GM23248 (cell line): ENCODE data around the gene GOLT1A. TPM values are rescaled to one million over a fixed set of nuclear protein-coding genes. Genes with fewer than 3 reads are reported as not detected.

Source experiments
- DNase-seq: peaks from one replicate; pipeline ENCODE4 v3.0.0-alpha.2; 2015
- H2AFZ ChIP-seq: fragments of 200-600 bp; sonication (generic); 2 replicates; pipeline ENCODE4 v1.6.1; 2016; ENCODE audit warnings: antibody characterized with exemption
- H3F3A ChIP-seq: fragments of 200-600 bp; sonication (generic); 2 replicates; pipeline ENCODE4 v1.6.1; 2016; ENCODE audit warnings: mild to moderate bottlenecking, antibody characterized with exemption, mixed run types; ENCODE audit not compliant: insufficient read depth
- H3K27ac ChIP-seq: fragments of 200-600 bp; sonication (generic); 2 replicates; pipeline ENCODE4 v1.5.1; 2016; ENCODE audit warnings: mild to moderate bottlenecking
- H3K27me3 ChIP-seq: fragments of 200-600 bp; sonication (generic); replicated peaks from 2 replicates; pipeline ENCODE4 v1.6.1; 2016; ENCODE audit warnings: mild to moderate bottlenecking; ENCODE audit not compliant: insufficient read depth
- H3K36me3 ChIP-seq: fragments of 200-600 bp; sonication (generic); 2 replicates; pipeline ENCODE4 v1.6.1; 2016; ENCODE audit warnings: low read depth, mild to moderate bottlenecking
- H3K4me1 ChIP-seq: fragments of 200-600 bp; sonication (generic); 2 replicates; pipeline ENCODE4 v1.6.1; 2016; ENCODE audit warnings: mild to moderate bottlenecking; ENCODE audit not compliant: insufficient read depth
- H3K4me2 ChIP-seq: fragments of 200-600 bp; sonication (generic); one replicate; pipeline ENCODE4 v1.6.1; 2016; ENCODE audit warnings: mild to moderate bottlenecking; ENCODE audit not compliant: unreplicated experiment
- H3K4me3 ChIP-seq: fragments of 200-600 bp; sonication (generic); 2 replicates; pipeline ENCODE4 v1.5.1; 2016; ENCODE audit warnings: mild to moderate bottlenecking
- H3K79me2 ChIP-seq: fragments of 200-600 bp; sonication (generic); 2 replicates; pipeline ENCODE4 v1.6.1; 2016; ENCODE audit warnings: mild to moderate bottlenecking; ENCODE audit not compliant: insufficient read depth
- H3K9ac ChIP-seq: fragments of 200-600 bp; sonication (generic); 2 replicates; pipeline ENCODE4 v1.6.1; 2016; ENCODE audit warnings: mild to moderate bottlenecking
- H3K9me2 ChIP-seq: fragments of 200-600 bp; sonication (generic); 2 replicates; pipeline ENCODE4 v1.6.1; 2016; ENCODE audit warnings: mixed run types, mild to moderate bottlenecking, moderate library complexity; ENCODE audit not compliant: insufficient read depth
- H3K9me3 ChIP-seq: fragments of 200-600 bp; sonication (generic); one replicate; pipeline ENCODE4 v1.6.1; 2017; ENCODE audit warnings: low read depth
- H4K20me1 ChIP-seq: fragments of 200-600 bp; sonication (generic); 2 replicates; pipeline ENCODE4 v1.6.0; 2016; ENCODE audit not compliant: insufficient read depth
- EZH2 ChIP-seq: fragments of 200-600 bp; sonication (generic); IDR thresholded peaks from 2 replicates; pipeline ENCODE4 v1.6.1; 2018; ENCODE audit warnings: antibody characterized with exemption, mild to moderate bottlenecking; ENCODE audit not compliant: insufficient read depth, poor library complexity, severe bottlenecking
- EZH2phosphoT487 ChIP-seq: fragments of 200-600 bp; sonication (generic); IDR thresholded peaks from 2 replicates; pipeline ENCODE4 v1.6.1; 2018; ENCODE audit warnings: antibody characterized with exemption, moderate library complexity, mild to moderate bottlenecking, low read depth; ENCODE audit not compliant: insufficient read depth
- WGBS, 2 experiments: methylation state at CpG; one replicate each; pipeline ENCODE4 v1.1.6; 2015 to 2017; ENCODE audit warnings: low lambda C conversion rate in 2 of 2, low coverage in 1 of 2; ENCODE audit errors: missing lambda C conversion rate in 2 of 2; 5-methylcytosine and 5-hydroxymethylcytosine counted together
- in situ Hi-C: fragments of 300-500 bp; cut with MboI; formaldehyde crosslinking; loops from 2 replicates; pipeline ENCODE4 v1.15.0; 2020
- polyA plus RNA-seq: library from polyadenylated mRNA; unstranded; fragments of >200 nt; fragmentation: Nextera tagmentation; extraction: Ambion mirVana; gene quantifications from 2 replicates; pipeline ENCODE4 v1.2.1, GENCODE V29; 2016
- total RNA-seq: library from RNA; depleted of rRNA; stranded (reverse); fragments of >200 nt; shearing (Covaris generic); gene quantifications from 2 replicates; pipeline ENCODE4 v1.2.3, GENCODE V29; 2014

GOLT1A gene
- total and polyA plus RNA-seq, 2 experiments from 2014 or later, result not detected

GRCh38 chr1:204216236-204216635, 2.4 kb upstream of the GOLT1A start:
- in situ Hi-C loops, result no loop called here
- Histone ChIP-seq H3K9me3 (no peaks in the 10 kb centered on the region), H3F3A (no peaks in the 10 kb centered on the region), H3K4me3 (no peak overlapping the region), H3K79me2 (no peaks in the 10 kb centered on the region), H3K27me3 (no peaks in the 10 kb centered on the region), H2AFZ (no peak overlapping the region), H3K9ac (no peak overlapping the region), H3K9me2 (no peaks in the 10 kb centered on the region), H3K27ac (no peak overlapping the region), H3K4me2 (no peak overlapping the region), H4K20me1 (no peaks in the 10 kb centered on the region), H3K4me1 (no peaks in the 10 kb centered on the region), H3K36me3 (no peaks in the 10 kb centered on the region)
- no peak for DNase-seq
- WGBS, 2 experiments, result 84 to 87% methylated on average over 4 of the region's 4 CpGs
- TF ChIP-seq EZH2phosphoT487, result no peak
- no peak for TF ChIP-seq EZH2

- H2AFZ ChIP-seq, result no peak overlapping the region
- H3K4me2 ChIP-seq, result no peak overlapping the region
- TF ChIP-seq EZH2, result no peak
- TF ChIP-seq EZH2phosphoT487, result no peak
- no peak overlapping the region for H3K27ac ChIP-seq
- H3K79me2 ChIP-seq, result no peaks in the 10 kb centered on the region
- no peaks in the 10 kb centered on the region for H4K20me1 ChIP-seq
- no peaks in the 10 kb centered on the region for H3K9me2 ChIP-seq
- H3F3A ChIP-seq, result no peaks in the 10 kb centered on the region
- H3K9ac ChIP-seq, result no peak overlapping the region
- no peaks in the 10 kb centered on the region for H3K27me3 ChIP-seq
- no peak overlapping the region for H3K4me3 ChIP-seq
- 72 to 84% methylated on average over 3 of the region's 3 CpGs for WGBS, 2 experiments
- H3K4me1 ChIP-seq, result no peaks in the 10 kb centered on the region
- no peaks in the 10 kb centered on the region for H3K36me3 ChIP-seq
- no peak for DNase-seq
- no peaks in the 10 kb centered on the region for H3K9me3 ChIP-seq
- in situ Hi-C loops, result no loop called here
Observed at GRCh38 chr1:204212715-204213114, 1.1 kb downstream of the GOLT1A start.

- Histone ChIP-seq H3K4me3 (no peak overlapping the region), H2AFZ (no peak overlapping the region), H3K79me2 (no peaks in the 10 kb centered on the region), H4K20me1 (no peaks in the 10 kb centered on the region), H3K36me3 (no peaks in the 10 kb centered on the region), H3K9me3 (no peaks in the 10 kb centered on the region), H3K4me1 (peaks cover 6% of the 10 kb centered on the region; the same call in 1 of the 2 replicates), H3F3A (no peaks in the 10 kb centered on the region), H3K9ac (no peak overlapping the region), H3K27ac (no peak overlapping the region), H3K27me3 (no peaks in the 10 kb centered on the region), H3K4me2 (no peak overlapping the region), H3K9me2 (no peaks in the 10 kb centered on the region)
- in situ Hi-C loops, result no loop called here
- 64 to 69% methylated on average over 7 of the region's 7 CpGs for WGBS, 2 experiments
- TF ChIP-seq EZH2 (no peak), EZH2phosphoT487 (no peak)
- DNase-seq, result no peak
Observed at GRCh38 chr1:204211046-204211445, 2.7 kb downstream of the GOLT1A start.

GRCh38 chr1:204207136-204207616, 6.6 kb downstream of the GOLT1A start:
- Histone ChIP-seq H3K27me3 (0 out of 2 replicates have a peak, but pooled peaks cover 4% of the 10 kb centered on the region), H3K9me2 (no peaks in the 10 kb centered on the region), H3K9ac (no peak overlapping the region), H3K4me1 (peaks cover 10% of the 10 kb centered on the region; the same call in 1 of the 2 replicates), H3K36me3 (no peaks in the 10 kb centered on the region), H3K4me3 (no peak overlapping the region), H3K27ac (no peak overlapping the region), H2AFZ (no peak overlapping the region), H3K9me3 (no peaks in the 10 kb centered on the region), H4K20me1 (no peaks in the 10 kb centered on the region), H3K79me2 (no peaks in the 10 kb centered on the region), H3F3A (no peaks in the 10 kb centered on the region), H3K4me2 (no peak overlapping the region)
- in situ Hi-C loops, result loop anchor here (5.0 kb wide), 1 partner anchor 50 kb away; no protein-coding TSS in a partner anchor
- TF ChIP-seq EZH2phosphoT487, result no peak
- 17% methylated on average over 13 of the region's 13 CpGs for WGBS, 2 experiments
- DNase-seq, result peak; percentile 64

- 2 to 5% methylated on average over 2 of the region's 2 CpGs for WGBS, 2 experiments
- Histone ChIP-seq H3K9ac (no peak overlapping the region), H4K20me1 (no peaks in the 10 kb centered on the region), H3K4me3 (no peak overlapping the region), H3K27me3 (0 out of 2 replicates have a peak, but pooled peaks cover 4% of the 10 kb centered on the region), H3K4me2 (no peak overlapping the region), H3K79me2 (no peaks in the 10 kb centered on the region), H3K4me1 (peaks cover 10% of the 10 kb centered on the region; the same call in 1 of the 2 replicates), H3K27ac (no peak overlapping the region), H2AFZ (peak overlapping the region; percentile 12; the same call in 1 of the 2 replicates), H3K9me3 (no peaks in the 10 kb centered on the region), H3K9me2 (no peaks in the 10 kb centered on the region), H3F3A (no peaks in the 10 kb centered on the region), H3K36me3 (no peaks in the 10 kb centered on the region)
- in situ Hi-C loops, result loop anchor here (5.0 kb wide), 1 partner anchor 49 kb away; no protein-coding TSS in a partner anchor
- TF ChIP-seq EZH2 (no peak), EZH2phosphoT487 (no peak)
- DNase-seq, result peak; percentile 73
Observed at GRCh38 chr1:204206121-204206520, 7.7 kb downstream of the GOLT1A start.
